ENCODE data around the gene UGT1A5.
"Not testable (repeated sequence)": the region's sequence is repeated elsewhere in the genome, so short reads cannot be mapped to it uniquely, and the experiment has no call there.

UGT1A5 gene

DNA sequence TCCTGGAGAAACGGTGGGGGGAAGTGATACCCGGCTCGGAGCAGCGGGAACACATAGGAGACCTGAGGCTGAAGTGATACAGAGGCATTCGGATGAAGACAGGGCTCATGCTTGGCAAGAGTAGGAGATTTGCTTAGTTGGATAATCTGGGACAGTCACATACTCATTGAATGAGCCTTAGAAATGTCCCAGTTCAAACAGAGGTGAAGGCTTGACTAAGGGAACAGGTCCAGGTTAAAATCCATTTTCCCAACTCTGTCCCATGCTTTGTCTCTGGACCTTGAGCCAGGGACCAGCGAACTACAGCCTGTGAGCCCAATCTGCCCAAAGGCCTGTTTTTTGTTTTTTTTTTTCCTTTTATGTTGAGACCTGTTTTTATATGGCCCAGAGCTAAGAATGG lies 18.7 kb upstream of the UGT1A5 start:
- no peak for DNase-seq (ENCODE audit: low read depth)

DNA sequence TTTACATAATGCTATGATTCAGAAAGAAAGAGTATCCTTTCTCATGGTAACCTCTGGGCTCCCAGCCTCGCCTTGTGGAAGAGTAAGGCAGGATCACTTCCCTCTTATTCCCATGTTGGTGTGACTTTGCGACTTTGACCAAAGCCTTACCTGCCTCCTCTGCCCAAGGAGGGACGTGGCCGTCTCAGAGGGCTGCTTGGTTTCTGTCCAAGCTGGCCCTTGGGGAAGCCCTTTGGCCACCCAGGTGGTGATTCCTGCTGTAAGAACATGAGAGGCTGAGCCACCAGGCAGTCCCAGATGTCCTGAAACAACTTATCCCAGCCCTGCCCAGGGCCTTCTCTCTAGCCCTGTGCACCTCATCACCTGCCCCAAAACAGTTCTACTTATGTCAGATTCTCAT lies 14.0 kb upstream of the UGT1A5 start:
- DNase-seq (ENCODE audit: low read depth): no peak

DNA sequence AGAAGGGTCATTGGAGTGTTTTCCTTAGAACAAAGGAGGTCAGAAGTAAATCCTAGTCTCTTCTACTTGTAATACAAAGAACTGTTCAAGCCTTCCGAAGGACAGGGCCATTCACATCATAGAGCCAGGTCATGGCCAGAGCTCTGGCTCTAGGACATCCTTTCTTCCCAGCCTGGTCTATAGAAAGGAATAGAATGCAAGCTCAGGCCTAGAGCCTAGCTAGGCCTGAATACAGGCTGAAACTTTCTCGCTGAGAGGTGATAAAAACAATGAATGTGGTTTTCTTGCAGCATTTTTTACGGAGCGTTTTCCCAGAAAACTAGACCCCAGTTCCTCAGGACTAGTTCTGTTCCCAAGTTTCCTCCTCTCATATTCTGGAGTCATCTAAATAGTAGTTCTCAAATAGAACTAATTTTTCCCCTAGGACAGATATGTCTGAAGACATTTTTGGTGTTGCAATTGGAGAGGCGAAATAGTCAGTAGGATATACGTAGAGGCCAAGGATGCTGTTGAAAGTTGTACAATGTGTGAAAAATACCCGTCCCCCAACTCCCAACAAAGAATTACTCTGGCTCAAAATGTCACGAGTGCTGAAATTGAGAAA lies 13.2 kb upstream of the UGT1A5 start:
- DNase-seq (ENCODE audit: low read depth): no peak

DNA sequence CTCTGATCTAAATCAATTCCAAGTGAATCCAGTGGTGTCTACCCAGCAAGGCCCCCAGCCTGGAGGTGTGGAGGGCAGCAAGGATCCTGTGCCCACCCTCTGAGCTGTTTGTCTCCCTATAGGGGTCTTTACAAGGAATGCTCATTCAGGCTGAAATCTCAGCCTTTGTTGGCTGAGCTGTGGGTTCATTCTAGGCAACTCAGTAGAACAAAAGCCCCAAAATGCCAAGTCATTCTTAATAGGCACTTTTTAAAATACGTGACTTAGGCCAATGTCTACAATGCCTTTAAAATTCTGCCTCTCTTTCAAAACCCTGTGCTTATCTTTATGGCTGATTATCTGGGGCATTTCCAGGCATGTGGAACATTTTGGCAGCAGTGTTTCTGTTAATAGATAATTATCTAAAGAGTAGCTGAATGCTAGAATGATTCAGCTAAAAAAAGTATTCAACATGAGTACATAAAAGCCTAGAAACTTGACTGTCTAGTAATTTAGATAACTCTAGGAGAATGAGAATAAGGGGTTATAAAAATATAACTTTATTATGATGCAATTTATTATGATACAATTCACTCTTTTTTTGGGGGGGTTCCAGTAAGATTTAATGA lies 12.6 kb upstream of the UGT1A5 start:
- no peak for DNase-seq (ENCODE audit: low read depth)

DNA sequence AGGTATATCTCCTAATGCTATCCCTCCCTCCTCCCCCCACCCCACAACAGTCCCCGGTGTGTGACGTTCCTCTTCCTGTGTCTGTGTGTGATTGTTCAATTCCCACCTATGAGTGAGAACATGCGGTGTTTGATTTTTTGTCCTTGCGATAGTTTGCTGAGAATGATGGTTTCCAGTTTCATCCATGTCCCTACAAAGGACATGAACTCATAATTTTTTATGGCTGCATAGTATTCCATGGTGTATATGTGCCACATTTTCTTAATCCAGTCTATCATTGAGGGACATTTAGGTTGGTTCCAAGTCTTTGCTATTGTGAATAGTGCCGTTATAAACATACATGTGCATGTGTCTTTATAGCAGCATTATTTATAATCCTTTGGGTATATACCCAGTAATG lies 11.9 kb upstream of the UGT1A5 start:
- not testable (repeated sequence) for DNase-seq (ENCODE audit: low read depth)

DNA sequence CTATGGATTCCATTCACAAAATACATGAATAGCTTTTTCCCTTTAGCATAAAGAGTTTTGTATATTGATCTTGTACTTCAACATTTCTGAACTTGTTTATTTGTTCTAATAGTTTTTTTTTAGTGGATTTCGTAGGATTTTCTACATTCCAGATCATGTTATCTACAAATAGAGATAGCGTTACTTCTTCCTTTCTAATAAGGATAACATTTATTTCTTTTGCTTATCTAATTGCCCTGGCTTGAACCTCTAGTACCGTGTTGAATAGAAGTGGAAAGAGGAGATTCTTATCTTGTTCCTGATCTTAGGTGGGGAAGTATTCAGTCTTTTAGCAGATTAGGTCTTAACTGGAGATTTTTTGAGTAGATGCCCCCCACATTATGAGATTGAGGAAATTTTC lies 10.5 kb upstream of the UGT1A5 start:
- no peak for DNase-seq (ENCODE audit: low read depth)

DNA sequence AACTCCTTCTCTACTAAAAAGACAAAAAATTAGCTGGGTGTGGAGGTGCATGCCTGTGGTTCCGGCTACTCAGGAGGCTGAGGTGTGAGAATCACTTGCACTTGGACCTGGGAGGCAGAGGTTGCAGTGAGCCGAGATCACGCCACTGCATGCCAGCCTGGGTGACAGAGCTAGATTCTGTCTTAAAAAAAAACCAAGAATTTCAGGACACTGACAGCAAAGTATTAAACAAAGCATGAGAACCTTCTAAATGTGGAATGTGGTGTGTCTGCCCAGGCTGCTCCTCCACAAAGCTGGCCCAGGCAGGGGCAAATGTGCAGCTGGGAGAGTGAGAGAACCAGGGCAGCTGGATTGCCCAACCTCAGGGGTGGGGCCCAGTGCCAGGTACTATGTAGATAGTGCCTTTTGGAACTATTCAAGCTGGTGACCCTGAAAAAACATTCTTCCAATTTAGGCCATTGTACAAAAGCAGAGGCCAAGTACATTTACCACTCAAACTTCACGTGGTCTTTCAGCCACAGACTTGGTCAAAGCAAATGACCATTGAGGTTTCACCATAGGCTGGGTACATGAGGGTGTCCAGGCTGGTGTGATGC lies 6.7 kb upstream of the UGT1A5 start:
- DNase-seq (ENCODE audit: low read depth): no peak

DNA sequence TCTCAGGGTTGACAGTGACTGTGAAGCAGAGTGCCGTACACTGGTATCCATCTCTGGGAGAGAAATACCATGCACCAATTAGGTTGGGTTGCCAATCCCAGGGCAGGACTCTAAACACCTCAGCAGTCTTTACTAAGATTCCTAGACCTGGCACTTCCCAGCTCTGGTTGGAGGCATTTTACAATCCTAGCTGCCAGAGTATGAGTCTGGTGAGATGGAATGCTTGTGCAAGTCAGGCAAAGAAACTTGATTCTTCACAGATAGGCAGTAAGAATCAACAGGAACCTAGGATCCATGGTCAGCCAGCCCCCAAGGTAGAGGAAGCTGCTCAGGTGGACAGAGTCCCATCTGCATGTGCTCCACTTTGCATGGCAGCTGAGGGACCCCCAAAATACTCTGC lies 6.0 kb upstream of the UGT1A5 start:
- no peak for DNase-seq (ENCODE audit: low read depth)

DNA sequence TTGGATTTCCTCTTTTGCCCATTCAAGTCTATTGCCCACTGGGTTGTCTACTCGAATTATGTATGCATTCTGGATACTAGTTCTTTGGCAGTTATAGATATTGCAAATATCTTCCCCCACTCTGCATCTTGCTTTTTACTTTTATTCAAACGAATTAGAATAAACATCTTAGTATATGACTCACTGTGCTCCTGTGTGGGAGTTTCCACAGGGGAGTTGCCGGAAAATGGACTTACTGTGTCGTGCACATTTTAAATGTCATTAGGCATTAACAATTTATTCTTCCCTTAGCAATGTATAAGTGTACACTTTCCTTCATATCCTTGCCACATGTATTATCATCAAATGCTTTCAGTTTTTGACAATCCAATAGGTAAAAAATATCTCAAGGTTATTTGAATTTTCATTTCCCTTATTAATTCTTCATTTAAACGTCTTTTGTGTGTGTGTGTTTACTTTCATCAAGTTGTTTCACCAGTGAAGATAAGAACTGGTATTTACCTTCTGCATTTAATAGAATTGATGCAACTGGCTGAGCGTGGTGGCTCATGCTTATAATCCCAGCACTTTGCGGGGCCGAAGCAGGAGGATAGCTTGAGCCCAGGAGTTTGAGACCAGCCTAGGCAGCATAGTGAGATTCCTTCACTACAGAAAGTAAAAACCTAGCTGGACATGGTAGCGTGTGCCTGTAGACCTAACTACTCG lies 4.6 kb upstream of the UGT1A5 start:
- no peak for DNase-seq (ENCODE audit: low read depth)

DNA sequence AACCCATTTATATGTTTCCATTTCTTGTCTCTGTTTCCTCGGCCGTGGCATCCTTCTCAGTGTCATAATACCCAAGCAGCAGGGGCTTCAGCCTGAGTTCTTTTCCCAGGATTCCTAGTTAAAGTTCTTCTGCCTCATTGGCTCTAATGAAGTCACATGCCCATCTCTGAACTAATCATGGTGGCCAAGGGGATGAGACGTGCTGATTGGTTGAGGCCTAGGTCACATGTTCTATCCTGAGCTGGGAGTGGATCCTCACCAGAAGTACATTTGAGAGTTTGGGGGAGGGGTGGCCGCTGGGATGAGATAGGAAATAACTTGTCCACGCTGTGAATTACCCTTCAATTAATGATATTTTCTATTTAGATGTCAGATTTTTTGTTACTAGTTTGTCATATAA lies 3.8 kb upstream of the UGT1A5 start:
- DNase-seq (ENCODE audit: low read depth): no peak

DNA sequence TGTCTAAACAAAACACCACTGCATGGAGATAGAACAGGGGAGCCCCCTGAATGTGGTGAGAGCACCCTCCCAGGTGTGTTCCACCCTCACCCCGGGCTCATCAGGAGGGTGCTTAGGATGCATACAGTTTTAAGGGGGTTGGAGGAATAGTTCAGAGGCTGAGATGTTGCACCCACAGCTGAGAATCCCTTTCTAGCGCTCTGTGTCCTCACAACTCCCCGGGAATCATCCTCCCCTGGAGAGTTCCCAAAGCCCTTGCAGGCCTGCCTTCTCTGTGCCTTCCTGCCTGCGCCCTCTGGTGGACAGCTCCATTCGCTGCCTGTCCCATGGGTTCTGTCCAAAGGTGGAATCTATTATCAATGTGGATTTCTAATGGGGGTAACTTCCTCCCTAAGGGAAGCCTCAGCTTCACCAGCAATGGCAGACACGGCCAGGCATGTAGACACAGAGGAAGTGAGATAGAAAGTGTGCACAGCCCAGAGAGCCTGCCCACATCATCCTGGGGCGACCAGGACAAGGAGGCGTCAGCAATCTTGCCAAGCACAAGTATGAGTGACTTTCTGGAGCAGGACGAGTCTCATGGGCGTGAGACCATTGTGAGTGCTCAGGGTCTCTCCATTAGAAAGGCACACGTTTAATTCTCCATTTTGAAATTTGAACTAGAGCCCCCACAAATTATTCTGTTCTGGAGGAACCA lies 1.2 kb upstream of the UGT1A5 start:
- DNase-seq (ENCODE audit: low read depth): peak; percentile 56

DNA sequence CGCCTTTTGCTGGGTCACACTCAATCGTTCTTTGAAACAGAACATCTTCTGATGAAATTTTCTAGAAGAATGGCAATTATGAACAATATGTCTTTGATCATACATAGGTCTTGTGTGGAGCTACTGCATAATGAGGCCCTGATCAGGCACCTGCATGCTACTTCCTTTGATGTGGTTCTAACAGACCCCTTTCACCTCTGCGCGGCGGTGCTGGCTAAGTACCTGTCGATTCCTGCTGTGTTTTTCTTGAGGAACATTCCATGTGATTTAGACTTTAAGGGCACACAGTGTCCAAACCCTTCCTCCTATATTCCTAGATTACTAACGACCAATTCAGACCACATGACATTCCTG lies 532 bp downstream of the UGT1A5 start:
- no peak for DNase-seq (ENCODE audit: low read depth)

DNA sequence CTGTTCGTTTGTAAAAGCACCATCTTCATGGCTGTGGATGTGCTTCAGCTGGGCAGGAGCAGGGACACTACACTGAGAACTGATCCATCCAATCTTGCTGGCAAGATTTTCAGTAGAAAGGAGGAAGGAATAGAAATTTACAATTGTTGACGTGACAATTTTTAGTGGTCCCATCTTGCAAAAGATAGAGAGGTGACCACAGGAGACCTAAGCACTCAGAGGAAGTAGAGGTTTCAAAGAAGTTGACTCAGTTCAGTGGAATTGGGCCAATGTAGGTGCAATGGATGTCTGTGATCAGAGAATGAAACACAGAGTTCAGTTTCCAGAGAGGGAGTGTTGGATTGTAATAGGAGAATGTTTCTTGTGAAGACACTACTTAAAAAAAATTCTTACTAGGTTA lies 1.4 kb downstream of the UGT1A5 start:
- no peak for DNase-seq (ENCODE audit: low read depth)

DNA sequence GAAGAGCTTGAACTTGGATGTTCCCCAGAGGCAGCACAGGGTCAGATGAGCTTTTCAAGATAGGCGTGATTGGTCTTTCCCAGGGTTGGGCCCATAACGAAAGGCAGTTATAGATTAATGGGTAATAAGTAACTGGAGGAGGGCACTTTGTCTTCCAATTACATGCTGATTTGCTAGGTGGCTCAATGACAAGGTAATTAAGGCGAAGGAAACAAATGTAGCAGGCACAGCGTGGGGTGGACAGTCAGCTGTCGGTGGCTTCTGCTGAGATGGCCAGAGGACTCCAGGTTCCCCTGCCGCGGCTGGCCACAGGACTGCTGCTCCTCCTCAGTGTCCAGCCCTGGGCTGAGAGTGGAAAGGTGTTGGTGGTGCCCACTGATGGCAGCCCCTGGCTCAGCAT lies 5.8 kb downstream of the UGT1A5 start, which contains the start of gene UGT1A4:
UGT1A4 (plus strand) TSS at position 185 of the 400 bp plus-strand sequence; CDS start at position 270, 85 bp downstream.
- DNase-seq (ENCODE audit: low read depth): no peak

DNA sequence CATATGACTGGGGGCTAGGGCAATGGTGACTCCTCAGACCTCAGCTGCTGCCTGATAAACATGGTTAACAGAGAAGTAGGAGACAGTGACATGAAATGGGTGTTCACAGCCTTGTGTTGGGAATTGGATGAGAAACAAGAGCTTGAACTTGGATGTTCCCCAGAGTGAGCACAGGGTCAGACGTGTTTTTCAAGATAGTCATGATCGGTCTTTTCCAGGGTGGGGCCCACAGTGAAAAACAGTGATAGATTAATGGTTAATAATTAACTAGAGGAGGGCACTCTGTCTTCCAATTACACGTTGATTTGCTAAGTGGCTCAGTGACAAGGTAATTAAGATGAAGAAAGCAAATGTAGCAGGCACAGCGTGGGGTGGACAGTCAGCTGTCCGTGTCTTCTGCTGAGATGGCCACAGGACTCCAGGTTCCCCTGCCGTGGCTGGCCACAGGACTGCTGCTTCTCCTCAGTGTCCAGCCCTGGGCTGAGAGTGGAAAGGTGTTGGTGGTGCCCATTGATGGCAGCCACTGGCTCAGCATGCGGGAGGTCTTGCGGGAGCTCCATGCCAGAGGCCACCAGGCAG lies 16.1 kb downstream of the UGT1A5 start, which contains the start of gene UGT1A3:
UGT1A3 (plus strand) TSS at position 320 of the 579 bp plus-strand sequence; CDS start at position 405, 85 bp downstream.
- DNase-seq (ENCODE audit: low read depth): no peak

DNA sequence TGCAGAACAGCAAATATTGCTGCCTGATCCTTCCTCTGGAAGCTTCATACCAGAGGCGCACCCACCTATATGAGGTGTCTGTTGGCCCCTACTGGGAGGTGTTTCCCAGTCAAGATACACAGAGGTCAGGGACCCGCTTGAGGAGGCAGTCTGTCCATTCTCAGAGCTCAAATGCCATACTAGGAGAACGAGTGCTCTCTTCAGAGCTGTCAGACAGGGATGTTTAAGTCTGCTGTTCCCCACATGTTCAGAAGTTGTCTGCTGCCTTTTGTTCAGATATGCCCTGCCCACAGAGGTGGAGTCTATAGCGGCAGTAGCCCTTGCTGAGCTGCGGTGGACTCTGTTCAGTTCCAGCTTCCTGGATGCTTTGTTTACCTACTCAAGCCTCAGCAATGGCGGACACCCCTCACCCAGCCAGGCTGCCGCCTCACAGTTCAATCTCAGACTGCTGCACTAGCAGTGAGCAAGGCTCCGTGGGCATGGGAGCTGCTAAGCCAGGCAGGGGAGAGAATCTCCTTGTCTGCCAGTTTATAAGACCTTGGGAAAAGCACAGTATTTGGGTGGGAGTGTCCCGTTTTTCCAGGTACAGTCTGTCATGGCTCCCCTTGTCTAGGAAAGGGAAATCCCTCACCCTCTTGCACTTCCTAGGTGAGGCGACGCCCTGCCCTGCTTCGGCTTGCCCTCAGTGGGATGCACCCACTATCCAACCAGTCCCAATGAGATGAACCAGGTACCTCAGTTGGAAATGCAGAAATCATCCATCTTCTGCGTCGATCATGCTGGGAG lies 24.4 kb downstream of the UGT1A5 start:
- DNase-seq (ENCODE audit: low read depth): not testable (repeated sequence)

DNA sequence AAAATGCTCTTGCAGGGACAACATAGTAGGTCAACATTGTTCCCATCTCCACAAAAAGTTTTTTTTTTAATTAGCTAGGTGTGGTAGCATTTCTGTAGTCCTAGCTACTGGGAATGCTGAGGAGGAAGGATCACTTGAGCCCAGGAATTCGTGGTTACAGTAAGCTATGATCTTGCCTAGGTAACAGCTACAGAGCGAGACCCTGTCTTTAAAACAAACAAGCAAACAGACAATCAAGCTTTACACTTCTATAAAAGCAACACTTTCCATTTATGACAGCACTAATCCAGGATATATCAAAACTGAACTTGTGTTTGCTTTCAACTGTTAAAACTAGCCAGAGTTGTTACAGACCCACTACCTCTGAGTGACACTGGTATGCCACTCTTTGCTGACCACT lies 28.2 kb downstream of the UGT1A5 start:
- DNase-seq (ENCODE audit: low read depth): no peak

DNA sequence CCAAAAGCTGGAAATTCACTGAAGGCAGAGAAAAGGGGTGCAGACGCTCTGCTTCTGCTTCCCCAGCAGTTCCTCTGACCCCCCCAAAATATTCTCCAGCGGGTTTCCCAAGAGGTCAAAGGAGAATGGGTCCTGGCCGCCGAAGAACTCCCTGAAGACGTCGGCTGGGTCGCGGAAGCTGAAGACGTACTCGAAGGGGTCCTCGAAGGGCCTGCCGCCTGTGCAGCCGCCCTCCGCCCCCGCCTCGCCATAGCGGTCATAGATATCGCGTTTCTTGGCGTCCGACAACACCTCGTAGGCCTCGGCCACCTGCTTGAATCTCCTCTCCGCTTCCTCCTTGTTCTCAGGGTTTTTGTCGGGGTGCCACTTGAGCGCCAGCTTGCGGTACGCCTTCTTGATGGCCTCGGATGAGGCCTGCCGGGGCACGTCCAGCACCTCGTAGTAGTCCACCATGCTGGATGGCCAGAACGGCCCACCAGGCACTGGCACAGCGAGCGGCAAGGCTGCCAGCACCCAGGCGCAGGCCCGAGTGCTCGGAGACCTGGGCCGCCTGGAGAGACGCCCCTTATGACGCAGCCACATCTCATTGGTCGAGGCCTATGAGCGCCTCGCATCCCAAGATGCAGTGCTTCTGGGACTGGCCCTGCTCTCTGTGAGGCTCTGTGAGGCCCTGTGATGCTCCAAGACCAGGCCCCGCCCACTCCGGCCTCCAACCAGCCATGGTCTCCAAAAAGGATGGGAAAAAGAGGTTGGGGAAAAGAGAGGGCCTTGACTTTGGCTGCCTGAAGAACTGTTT lies 31.0 kb downstream of the UGT1A5 start:
- DNase-seq (ENCODE audit: low read depth): no peak

DNA sequence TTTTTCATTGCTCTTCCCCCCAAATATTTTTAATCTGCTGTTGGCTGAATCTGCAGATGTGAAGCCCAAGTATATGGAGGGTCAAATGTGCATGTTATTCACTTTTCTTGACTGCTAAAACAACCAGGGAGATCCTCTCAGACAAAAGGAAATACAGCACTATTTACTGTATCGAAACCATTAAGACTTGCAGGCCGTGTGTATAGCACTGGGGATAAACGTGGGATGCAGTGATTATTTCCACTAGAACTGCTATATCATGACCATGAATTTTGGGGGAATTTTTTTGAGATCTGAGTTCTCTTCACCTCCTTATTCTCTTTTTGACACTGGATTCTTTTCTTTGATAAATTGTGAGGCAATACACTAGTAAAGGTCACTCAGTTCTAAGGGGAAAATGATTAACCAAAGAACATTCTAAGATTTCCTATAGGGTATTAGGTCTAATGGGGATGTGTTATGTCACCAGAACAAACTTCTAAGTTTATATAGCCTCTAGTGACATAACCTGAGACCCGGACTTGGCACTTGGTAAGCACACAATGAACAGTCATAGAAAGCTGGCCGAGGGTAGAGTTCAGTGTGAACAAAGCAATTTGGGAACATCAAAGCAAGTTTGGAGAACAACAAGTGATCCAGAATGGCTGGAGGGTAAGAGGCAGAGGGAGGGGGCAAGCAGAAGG lies 32.5 kb downstream of the UGT1A5 start:
- DNase-seq (ENCODE audit: low read depth): no peak

DNA sequence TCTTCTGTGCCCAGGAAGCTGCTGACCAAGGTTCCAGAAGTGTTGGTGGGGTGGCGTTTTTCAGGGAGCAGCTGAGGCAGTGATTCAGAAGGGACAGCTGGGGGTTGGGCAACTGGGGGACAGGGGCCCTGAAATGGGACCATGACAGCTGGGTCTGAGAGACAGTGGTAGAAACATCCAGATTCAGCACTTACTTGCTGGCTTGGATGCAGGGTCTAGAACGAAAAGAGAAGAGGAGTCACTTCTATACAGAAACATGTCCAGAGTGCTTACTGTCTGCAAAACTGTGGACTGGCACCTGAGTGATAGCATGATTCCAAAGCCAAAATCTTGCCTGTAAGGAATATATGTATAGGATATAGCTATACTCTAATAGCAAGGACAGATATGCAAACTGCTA lies 33.1 kb downstream of the UGT1A5 start:
- not testable (repeated sequence) for DNase-seq (ENCODE audit: low read depth)
